WI38 (cell line): Measurements from ENCODE around the gene ZNF407.

Experiments used
- H3K4me3 ChIP-seq: 2 replicates; pipeline ENCODE4 v1.5.1; 2011; ENCODE audit warnings: low read depth, mild to moderate bottlenecking, control low read depth, low read length
- TF ChIP-seq, protein P1 (sequence below): IDR thresholded peaks from 2 replicates; pipeline ENCODE4 v1.5.1; 2012; ENCODE audit warnings: low read depth, mild to moderate bottlenecking, control low read depth, low read length

The ZNF407 gene

DNA sequence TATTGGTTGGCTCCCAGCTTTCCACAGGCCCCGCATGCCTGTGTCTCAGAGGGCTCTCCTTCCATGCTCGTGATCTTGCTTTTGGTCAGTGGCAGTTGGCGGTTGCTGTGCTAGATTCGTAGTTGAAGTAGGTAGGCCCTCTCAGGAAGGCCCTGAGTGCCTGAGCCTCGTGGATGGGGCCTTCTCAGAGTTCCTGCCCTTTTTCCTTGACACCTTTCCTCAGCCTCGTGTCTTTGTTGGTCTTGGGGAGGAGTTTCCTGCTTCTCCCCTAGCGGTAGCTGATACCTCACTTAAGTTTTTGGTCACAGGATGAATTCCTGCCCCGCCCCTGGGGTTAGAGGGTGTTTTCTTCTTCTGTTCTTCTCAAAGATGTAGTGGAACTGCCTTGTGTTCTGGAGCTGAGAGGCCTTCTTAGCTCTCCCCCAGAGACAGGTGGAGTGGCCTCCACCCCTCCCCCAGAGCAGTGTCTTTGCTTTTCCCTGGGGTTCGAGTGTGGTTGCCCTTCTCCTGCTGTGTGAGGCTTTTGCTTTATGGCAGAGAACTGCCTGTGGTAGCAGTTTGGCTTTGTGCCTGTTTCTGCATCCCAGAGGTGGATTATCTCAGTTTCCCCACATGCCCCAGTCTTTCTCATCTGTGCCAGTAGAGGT is 94.8 kb downstream of the ZNF407 start:
- H3K4me3 ChIP-seq, result no peak overlapping the region
- TF ChIP-seq, protein P1, sequence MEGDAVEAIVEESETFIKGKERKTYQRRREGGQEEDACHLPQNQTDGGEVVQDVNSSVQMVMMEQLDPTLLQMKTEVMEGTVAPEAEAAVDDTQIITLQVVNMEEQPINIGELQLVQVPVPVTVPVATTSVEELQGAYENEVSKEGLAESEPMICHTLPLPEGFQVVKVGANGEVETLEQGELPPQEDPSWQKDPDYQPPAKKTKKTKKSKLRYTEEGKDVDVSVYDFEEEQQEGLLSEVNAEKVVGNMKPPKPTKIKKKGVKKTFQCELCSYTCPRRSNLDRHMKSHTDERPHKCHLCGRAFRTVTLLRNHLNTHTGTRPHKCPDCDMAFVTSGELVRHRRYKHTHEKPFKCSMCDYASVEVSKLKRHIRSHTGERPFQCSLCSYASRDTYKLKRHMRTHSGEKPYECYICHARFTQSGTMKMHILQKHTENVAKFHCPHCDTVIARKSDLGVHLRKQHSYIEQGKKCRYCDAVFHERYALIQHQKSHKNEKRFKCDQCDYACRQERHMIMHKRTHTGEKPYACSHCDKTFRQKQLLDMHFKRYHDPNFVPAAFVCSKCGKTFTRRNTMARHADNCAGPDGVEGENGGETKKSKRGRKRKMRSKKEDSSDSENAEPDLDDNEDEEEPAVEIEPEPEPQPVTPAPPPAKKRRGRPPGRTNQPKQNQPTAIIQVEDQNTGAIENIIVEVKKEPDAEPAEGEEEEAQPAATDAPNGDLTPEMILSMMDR, result no peak

DNA sequence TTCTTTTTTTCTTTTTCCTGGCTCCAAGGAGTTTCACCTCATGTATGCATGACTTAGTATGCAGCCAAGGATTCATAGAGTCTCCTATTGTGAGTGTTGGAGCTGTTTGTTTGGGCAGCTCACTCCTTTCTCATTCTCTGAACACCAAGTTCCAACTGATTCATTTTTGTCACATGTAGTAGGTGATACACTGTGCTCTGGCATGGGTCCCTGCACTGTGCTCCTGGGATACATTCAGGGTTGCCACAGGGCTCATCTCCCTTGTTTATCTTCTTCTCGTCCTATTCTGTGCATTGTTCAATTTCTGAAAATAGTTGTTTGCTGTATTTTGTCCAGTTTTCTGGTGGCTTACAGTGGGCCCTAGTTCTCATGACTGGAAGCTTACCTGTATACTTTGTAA is 96.8 kb downstream of the ZNF407 start:
- TF ChIP-seq, protein P1, result no peak
- no peak overlapping the region for H3K4me3 ChIP-seq

DNA sequence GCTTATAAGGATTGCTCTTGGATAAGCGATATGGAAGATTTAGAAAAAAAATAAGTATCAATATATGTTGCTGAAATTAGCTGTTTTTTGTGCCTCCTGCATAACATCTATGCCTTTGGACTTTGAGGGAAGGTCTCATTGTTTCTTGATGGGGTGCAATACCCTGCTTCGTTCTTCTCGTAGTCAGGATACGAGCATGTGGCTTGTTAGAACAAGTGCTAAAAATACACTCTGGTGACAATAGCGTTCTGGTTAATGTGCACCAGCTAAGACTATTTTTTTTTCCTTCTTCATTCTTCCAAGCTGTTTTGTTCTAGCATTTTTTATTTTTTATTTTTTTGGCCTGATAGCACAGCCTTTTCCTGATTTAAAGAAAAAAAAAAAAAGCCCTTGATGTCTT is 97.5 kb downstream of the ZNF407 start:
- no peak overlapping the region for H3K4me3 ChIP-seq
- TF ChIP-seq, protein P1, result no peak

DNA sequence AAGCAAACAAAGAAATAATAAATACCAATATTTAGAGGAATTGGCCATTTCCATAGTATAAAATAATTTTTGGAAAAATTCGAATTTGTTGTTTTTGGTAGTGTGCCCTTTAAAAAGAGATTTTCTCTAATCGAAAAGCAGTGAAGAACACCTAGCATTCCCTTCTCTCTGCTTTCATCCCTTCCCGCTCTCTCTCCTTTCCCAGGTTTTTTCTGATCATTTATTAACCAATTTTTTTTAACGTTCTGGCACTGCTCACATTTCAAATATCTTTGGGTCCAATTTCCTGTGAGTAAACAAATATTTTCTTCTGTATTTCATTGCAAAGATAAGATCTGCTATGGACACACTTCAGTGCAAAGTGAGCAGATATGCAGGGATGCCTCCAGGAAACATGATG is 101.2 kb downstream of the ZNF407 start:
- no peak overlapping the region for H3K4me3 ChIP-seq
- TF ChIP-seq, protein P1, result no peak

DNA sequence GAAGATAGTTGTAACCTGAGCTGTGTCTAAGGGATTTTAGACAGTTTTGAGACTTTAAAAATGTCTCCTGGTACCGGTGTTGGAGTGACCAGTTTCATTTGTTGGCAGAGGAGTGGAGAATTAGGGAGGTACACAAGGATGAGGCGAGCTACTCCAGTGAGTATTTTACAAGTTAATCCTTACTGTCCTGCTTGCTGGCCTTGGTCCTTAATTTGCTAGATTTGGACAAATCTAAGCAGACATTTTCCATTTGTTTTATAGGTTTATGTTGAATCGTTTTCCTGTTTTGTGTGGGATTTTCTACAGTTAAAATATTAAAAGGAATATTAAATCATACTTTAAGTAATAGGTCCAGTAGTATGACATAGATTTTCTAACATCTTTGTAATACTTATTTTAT is 101.8 kb downstream of the ZNF407 start:
- TF ChIP-seq, protein P1, result no peak
- H3K4me3 ChIP-seq, result no peak overlapping the region

DNA sequence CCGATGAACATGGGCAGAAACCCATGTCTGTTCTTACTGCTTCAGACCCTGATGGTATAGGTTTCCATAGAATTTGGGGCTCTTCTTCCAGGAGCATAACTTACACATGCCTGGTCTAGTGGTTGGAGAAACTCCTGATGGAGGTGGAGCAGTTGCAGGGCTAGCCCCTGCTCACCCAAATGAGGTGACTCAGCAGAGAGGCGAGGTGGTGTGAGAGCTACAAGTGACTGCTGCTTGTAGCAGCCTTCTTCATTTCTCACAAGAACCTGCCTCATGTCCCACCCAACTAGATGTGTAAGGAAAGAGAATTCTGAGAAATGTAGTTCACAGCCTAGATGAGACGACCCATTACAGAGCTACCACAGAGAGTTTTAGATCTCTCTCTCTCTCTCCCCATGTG is 105.3 kb downstream of the ZNF407 start:
- TF ChIP-seq, protein P1, result no peak
- H3K4me3 ChIP-seq, result no peak overlapping the region

DNA sequence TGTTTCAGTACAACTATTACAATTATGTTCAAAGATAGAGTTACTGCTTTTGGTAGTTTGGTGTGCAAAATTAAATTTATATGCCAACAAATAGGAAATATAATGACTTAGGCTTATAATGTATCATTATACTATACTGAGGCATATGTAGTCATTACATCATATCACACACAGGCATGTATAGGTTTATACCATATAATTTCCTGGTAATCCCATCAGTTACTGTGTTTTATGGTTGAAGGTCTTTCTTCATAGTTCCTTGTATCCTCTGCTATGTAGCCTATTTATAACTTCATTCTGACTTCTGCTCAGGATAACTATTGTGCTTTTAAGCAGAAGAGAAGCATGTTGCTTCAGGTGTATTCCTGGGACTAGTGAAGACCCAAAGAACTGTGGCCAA is 110.5 kb downstream of the ZNF407 start:
- no peak overlapping the region for H3K4me3 ChIP-seq
- TF ChIP-seq, protein P1, result no peak
